ENCODE measurements around the gene TPRG1L. TPM values are rescaled to one million over a fixed set of nuclear protein-coding genes. Genes with fewer than 3 reads are reported as not detected.
"Not testable (repeated sequence)": the region's sequence is repeated elsewhere in the genome, so short reads cannot be mapped to it uniquely, and the experiment has no call there.

TPRG1L gene
- total RNA-seq, 2 donors from 2014 or later = 12.5 to 15.5 TPM

DNA sequence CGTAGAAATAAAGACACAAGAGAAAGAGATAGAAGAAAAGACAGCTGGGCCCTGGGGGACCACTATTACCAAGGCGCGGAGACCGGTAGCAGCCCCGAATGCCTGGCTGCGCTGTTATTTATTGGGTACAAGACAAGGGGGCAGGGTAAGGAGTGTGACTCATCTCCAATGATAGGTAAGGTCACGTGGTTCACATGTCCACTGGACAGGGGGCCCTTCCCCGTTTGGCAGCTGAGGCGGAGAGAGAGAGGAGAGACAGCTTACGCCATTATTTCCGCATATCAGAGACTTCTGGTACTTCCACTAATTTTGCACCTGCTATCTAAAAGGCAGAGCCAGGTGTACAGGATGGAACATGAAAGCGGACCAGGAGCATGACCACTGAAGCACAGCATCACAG lies 4.1 kb upstream of the TPRG1L start:
- DNase-seq (no peak), ATAC-seq (replicated peaks in 1 of 2) (no peak)
- H3K36me3 Mint-ChIP-seq (ENCODE audit: insufficient read depth in 2 of 2) = no peaks in the 10 kb centered on the region
- H3K9me3 Mint-ChIP-seq = no peaks in the 10 kb centered on the region
- H3K27me3 Mint-ChIP-seq (ENCODE audit: low read depth) = no peaks in the 10 kb centered on the region
- H3K4me1 Mint-ChIP-seq (ENCODE audit: low read depth) = peaks cover 26% of the 10 kb centered on the region
- no peak overlapping the region for H3K27ac Mint-ChIP-seq
- H3K4me3 Mint-ChIP-seq = no peak overlapping the region

DNA sequence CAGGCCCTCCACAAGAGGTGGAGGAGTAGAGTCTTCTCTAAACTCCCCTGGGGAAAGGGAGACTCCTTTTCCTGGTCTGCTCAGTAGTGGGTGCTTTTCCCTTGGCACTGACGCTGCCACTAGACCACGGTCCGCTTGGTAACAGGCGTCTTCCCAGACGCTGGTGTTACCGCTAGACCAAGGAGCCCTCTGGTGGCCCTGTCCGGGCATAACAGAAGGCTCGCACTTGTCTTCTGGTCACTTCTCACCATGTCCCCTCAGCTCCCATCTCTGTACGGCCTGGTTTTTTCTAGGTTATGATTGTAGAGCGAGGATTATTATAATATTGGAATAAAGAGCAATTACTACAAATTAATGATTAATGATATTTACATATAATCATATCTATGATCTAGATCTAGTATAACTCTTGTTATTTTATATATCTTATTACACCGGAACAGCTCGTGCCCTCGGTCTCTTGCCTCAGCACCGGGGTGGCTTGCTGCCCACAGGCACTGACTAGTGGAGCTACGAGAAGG lies 3.6 kb upstream of the TPRG1L start:
- H3K27ac Mint-ChIP-seq; H3K36me3 Mint-ChIP-seq (ENCODE audit: insufficient read depth in 2 of 2); H3K27me3 Mint-ChIP-seq (ENCODE audit: low read depth); H3K4me3 Mint-ChIP-seq; ATAC-seq (replicated peaks in 1 of 2); H3K9me3 Mint-ChIP-seq: not testable (repeated sequence)
- DNase-seq = peak in 1 of 2 donors; percentile 18
- H3K4me1 Mint-ChIP-seq (ENCODE audit: low read depth) = peaks cover 31% of the 10 kb centered on the region

DNA sequence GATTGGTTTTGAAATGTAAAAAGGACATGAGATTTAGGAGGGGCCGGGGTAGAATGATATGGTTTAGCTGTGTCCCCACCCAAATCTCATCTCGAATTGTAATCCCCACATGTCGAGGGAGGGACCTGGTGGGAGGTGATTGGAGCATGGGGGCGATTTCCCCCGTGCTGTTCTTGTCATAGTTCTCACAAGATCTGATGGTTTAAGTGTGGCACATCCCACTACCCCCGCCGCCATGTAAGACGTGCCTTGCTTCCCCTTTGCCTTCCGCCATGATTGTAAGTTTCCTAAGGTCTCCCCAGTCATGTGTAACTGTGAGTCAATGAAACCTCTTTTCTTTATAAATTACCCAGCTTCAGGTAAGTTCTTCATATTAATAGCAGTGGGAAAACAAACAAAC lies 2.7 kb upstream of the TPRG1L start:
- H3K36me3 Mint-ChIP-seq (ENCODE audit: insufficient read depth in 2 of 2); H3K27me3 Mint-ChIP-seq (ENCODE audit: low read depth); H3K4me3 Mint-ChIP-seq; DNase-seq; ATAC-seq (replicated peaks in 1 of 2); H3K27ac Mint-ChIP-seq; H3K9me3 Mint-ChIP-seq: not testable (repeated sequence)
- H3K4me1 Mint-ChIP-seq (ENCODE audit: low read depth) = peaks cover 33% of the 10 kb centered on the region

DNA sequence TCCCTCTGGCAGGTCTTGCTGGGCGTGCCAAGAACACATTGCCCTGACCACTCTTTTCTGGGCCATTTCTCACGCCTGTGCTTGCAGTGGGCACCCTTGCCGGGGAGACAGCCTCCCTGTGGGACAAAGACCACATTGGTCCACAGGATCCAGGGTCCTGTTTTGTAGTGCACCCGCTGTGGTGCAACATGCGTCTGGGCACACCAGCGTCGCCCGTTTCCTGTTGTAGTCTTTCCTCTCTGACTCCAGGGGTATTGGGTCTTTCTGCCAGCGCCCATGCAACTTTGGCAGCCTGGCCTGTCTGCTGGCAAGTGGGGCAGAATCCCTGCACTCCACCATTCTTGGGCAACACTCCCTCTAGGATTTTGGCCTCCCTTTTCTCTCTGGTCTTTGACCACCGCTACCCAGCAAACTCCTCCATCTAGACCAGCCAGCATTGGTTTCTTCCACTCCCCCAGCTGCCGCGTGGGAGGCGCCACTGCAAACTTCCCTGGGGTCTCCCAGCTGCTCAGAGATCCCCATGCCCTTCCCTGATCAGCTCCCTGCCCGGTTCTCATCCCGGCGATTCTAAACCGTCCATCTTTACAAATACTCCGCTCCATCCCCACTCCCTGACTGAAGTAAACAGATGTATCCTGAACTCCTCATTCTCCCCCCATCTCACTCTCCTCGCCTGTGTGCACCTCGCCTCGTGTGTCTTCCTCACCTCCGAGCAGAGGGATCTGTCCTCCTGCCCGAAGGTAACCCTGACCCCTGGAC lies 1.2 kb upstream of the TPRG1L start:
- Mint-ChIP-seq H3K4me1 (ENCODE audit: low read depth) (peaks cover 33% of the 10 kb centered on the region), H3K4me3 (peak overlapping the region; percentile 79 to 98), H3K27ac (no peak overlapping the region), H3K9me3 (no peaks in the 10 kb centered on the region), H3K27me3 (ENCODE audit: low read depth) (no peaks in the 10 kb centered on the region), H3K36me3 (ENCODE audit: insufficient read depth in 2 of 2) (no peaks in the 10 kb centered on the region)
- DNase-seq (no peak), ATAC-seq (replicated peaks in 1 of 2) (no peak)

DNA sequence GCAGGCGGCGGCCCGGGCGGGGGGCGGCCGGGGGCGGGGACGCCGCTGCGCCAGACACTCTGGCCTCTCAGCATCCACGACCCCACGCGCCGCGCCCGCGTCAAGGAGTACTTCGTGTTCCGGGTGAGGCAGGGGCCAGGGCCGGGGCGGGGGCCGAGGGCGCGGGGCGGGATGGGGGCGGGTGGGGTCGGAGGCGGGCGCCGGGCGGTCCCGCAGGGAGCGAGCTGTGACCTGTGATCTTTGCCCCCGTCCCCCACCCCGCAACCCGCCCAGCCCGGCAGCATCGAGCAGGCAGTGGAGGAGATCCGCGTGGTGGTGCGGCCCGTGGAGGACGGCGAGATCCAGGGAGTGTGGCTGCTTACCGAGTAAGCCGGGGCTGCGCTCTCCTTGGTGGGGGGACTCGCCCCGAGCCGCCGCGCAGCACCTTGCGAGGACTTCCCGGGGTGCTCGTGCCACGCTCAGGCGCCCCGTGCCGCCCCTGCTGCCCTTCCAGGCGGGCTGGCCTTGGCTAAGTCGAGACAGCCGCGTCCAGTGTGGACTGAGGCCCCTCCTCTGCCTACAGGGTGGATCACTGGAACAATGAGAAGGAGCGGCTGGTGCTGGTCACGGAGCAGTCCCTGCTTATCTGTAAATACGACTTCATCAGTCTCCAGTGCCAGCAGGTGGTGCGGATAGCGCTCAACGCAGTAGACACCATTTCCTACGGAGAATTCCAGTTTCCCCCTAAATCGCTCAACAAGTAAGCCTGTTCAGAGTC lies 514 bp downstream of the TPRG1L start:
- peak; percentile 25 to 41 for DNase-seq
- peak overlapping the region; percentile 62 for H3K27ac Mint-ChIP-seq
- no peaks in the 10 kb centered on the region for H3K36me3 Mint-ChIP-seq (ENCODE audit: insufficient read depth in 2 of 2)
- ATAC-seq (replicated peaks in 1 of 2) = peak; percentile 8 to 11
- H3K9me3 Mint-ChIP-seq = no peaks in the 10 kb centered on the region
- peaks cover 33% of the 10 kb centered on the region for H3K4me1 Mint-ChIP-seq (ENCODE audit: low read depth)
- no peaks in the 10 kb centered on the region for H3K27me3 Mint-ChIP-seq (ENCODE audit: low read depth)
- H3K4me3 Mint-ChIP-seq = peak overlapping the region; percentile 82 to 98

DNA sequence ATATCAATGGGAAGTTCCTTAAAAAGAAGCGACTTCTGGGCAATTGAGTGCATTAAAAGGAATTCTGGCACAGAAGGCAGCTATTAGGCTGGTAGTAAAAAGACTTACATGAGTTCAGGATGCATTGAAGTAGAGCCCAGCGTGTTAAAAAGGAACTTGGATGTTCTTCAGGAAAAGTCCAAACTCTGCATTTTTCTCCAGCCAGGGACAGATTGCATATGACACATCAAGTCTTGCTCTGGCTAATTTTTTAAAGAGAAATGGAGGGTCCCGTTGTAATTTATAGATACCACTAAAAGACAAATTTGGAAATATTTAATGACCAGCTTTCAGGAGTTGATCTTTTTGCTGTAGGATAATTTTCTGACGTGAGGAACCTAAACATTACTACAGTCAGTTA lies 1.2 kb downstream of the TPRG1L start:
- Mint-ChIP-seq H3K9me3 (no peaks in the 10 kb centered on the region), H3K27me3 (ENCODE audit: low read depth) (no peaks in the 10 kb centered on the region), H3K27ac (peak overlapping the region; percentile 62), H3K4me1 (ENCODE audit: low read depth) (peaks cover 33% of the 10 kb centered on the region), H3K4me3 (peak overlapping the region; percentile 82 to 98), H3K36me3 (ENCODE audit: insufficient read depth in 2 of 2) (peaks cover 0 to 1% of the 10 kb centered on the region in 2 donors)
- ATAC-seq (replicated peaks in 1 of 2) = no peak
- no peak for DNase-seq

DNA sequence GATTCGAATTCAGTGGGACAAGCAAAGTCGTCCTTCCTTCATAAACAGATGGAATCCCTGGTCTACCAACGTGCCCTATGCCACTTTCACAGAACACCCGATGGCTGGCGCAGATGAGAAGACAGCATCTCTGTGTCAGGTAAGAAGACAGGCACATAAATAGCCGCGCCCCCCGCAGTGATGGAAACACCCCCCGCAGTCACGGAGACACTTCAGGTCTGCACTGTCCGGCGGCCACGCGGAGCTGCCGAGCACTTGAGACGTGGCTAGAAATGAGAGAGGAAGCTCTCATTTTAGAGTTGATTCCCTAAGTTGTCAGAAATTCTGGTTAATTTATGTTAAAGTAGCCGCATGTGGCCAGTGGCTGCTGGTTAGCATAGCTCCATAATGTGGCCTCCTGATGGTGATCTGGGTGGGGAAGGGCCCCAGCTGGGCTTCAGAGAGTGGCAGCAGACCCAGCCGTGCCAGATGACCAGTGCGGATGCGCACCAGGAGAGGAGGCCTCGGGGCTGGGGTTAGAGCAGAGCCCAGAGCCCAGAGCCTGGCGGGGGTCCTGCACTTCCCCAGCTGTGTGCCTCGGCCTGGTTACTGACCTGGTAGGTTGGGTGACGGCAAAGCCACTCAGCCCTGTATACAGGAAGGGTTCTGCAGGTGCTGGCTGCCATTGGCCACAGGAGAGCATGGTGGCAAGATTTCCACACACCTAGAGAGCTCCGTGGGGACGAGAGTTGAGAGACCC lies 2.9 kb downstream of the TPRG1L start:
- Mint-ChIP-seq H3K4me1 (ENCODE audit: low read depth) (peaks cover 27% of the 10 kb centered on the region), H3K4me3 (no peak overlapping the region), H3K27me3 (ENCODE audit: low read depth) (no peaks in the 10 kb centered on the region), H3K27ac (no peak overlapping the region), H3K9me3 (no peaks in the 10 kb centered on the region), H3K36me3 (ENCODE audit: insufficient read depth in 2 of 2) (peaks cover 0 to 1% of the 10 kb centered on the region in 2 donors)
- ATAC-seq (replicated peaks in 1 of 2) (no peak), DNase-seq (no peak)

DNA sequence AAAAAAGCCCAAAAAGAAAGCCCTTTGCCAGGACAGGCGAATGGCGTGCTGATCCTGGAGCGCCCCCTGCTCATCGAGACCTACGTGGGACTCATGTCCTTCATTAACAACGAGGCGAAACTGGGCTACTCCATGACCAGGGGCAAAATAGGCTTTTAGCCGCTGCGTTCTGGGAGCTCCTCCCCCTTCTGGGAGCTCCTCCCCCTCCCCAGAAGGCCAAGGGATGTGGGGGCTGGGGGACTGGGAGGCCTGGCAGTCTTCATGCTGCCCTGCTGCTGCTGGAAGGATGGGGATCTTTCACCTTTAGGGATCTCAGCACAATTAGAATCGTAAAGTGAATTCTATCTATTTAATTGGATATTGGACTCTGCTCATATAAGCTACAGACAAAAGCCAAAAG lies 3.6 kb downstream of the TPRG1L start:
- Mint-ChIP-seq H3K4me3 (no peak overlapping the region), H3K9me3 (no peaks in the 10 kb centered on the region), H3K36me3 (ENCODE audit: insufficient read depth in 2 of 2) (peaks cover 0 to 1% of the 10 kb centered on the region in 2 donors), H3K27me3 (ENCODE audit: low read depth) (no peaks in the 10 kb centered on the region), H3K4me1 (ENCODE audit: low read depth) (peaks cover 19% of the 10 kb centered on the region), H3K27ac (no peak overlapping the region)
- DNase-seq = no peak
- ATAC-seq (replicated peaks in 1 of 2) = no peak

DNA sequence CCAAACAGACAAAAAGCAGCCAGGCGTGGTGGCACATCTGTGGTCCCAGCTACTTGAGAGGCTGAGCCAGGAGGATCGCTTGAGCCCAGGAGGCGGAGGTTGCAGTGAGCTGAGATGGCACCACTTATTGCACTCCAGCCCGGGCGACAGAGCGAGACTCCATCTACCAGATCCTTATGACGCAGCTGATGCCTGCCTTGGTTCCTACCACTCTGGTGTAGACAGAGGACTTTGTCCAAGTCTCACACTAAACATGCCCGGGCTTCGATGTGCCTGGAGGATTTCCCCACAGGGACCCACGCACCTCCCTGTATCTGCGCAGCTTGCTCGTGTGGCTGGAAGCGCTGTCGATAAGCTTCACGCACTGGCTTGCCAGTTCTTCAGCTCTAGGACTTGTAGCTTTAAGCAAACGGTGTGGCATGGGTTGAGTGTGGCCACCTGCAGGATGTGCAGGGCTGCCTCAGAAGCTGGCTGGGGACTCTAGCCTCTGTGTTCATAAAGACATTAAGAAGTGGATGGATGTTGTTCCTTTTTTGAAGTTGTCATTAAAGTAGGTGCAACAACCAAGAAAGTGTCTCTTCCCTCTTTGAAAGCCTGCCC lies 4.8 kb downstream of the TPRG1L start:
- Mint-ChIP-seq H3K36me3 (ENCODE audit: insufficient read depth in 2 of 2) (peaks cover 0 to 4% of the 10 kb centered on the region in 2 donors), H3K9me3 (no peaks in the 10 kb centered on the region), H3K4me3 (no peak overlapping the region), H3K4me1 (ENCODE audit: low read depth) (peaks cover 8% of the 10 kb centered on the region), H3K27ac (no peak overlapping the region), H3K27me3 (ENCODE audit: low read depth) (no peaks in the 10 kb centered on the region)
- no peak for DNase-seq
- ATAC-seq (replicated peaks in 1 of 2) = no peak

DNA sequence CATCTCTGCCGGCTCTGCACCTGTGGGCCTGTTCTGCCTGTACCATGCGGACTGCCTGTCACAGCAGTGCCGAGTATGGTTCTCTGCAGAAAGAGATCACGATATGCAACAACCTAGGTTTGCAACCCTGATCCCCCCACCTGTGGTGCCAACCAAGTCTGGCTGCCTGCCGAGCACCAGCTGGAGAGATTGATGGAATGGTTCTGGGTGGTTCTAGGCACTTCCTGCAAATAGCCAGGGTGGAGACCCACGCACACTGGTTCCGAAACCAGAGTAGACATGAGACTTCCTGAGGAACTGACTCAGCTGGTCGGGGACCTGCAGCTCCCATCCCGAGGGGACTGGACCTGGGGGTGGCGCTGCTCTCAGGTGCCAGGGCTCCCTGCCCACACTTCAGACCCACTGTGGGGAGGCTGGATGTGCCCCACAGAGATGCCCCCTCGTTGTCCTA lies 5.4 kb downstream of the TPRG1L start:
- Mint-ChIP-seq H3K36me3 (ENCODE audit: insufficient read depth in 2 of 2) (peaks cover 0 to 5% of the 10 kb centered on the region in 2 donors), H3K9me3 (no peaks in the 10 kb centered on the region), H3K27me3 (ENCODE audit: low read depth) (no peaks in the 10 kb centered on the region), H3K4me3 (no peak overlapping the region), H3K4me1 (ENCODE audit: low read depth) (peaks cover 8% of the 10 kb centered on the region), H3K27ac (no peak overlapping the region)
- no peak for DNase-seq
- no peak for ATAC-seq (replicated peaks in 1 of 2)

DNA sequence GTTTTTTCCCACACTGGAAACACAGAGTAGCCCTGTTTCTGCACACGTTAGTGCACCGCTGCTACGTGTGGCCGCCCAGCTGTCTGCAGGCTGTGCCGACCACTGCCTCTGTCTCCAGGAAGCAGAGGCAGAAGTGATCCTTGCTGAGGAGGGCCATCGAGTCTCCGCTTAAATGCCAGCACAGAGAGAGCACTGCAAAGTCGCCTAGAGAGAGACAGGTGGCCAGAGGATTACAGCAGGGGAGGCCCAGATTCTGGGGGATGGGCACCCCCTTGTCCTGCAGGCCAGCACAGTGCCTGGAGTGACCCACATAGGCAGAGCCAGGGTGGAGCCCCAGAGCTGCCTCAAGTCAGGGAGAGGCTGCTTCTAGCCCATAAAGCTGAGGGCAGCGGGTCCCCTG lies 6.1 kb downstream of the TPRG1L start:
- DNase-seq = no peak
- Mint-ChIP-seq H3K4me3 (no peak overlapping the region), H3K9me3 (no peaks in the 10 kb centered on the region), H3K27me3 (ENCODE audit: low read depth) (no peaks in the 10 kb centered on the region), H3K27ac (no peak overlapping the region), H3K4me1 (ENCODE audit: low read depth) (peaks cover 5% of the 10 kb centered on the region), H3K36me3 (ENCODE audit: insufficient read depth in 2 of 2) (peaks cover 0 to 5% of the 10 kb centered on the region in 2 donors)
- no peak for ATAC-seq (replicated peaks in 1 of 2)

DNA sequence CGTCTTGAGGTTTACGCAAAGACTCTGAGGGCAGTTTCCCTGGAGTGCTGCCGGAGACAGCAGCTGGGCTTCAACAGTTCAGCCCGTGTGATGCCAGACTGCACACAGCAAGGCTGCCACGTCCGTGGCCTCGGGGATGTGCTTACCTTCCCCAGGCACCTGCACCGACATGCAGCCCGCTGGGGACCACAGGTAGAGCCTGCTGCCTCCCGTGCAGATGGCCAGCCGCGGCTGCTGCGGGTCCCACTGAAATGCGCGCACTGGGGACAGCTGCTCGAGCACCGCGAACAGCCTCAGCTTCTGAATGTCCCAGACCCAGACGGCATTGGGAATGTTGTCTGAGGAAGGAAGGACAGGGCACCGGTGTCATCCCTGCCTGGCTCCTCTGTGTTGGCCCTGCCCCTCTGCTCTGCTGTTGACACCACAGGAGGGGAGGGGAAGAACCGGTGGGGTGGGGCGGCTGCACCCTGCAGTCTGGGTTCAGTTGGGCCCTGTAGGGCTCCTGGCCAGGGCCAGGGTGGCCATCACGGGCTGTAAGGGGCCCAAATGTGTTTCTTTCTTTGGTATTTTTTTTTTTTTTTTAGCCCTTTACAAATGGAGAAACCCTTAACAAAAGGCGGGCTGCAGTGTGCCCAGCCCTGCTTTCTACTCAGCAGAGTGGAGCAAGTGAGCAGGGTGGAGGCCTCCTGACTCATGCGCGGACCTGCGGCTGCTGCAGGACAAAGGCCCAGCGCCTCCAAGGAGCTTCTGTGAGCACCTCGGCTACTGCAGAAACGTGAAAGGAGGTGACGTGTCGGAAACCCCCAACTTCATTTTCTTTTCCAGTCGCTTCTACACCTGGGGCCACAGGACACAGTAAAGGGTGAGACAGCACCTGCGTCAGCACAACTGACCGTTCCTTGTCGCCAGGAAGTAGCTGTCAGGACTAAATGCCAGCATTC lies 6.8 kb downstream of the TPRG1L start:
- ATAC-seq (replicated peaks in 1 of 2) = no peak

More for the DNA sequence above, 6.8 kb downstream of the TPRG1L start:
- Mint-ChIP-seq H3K4me3 (no peak overlapping the region), H3K36me3 (ENCODE audit: insufficient read depth in 2 of 2) (peaks cover 1 to 5% of the 10 kb centered on the region in 2 donors), H3K4me1 (ENCODE audit: low read depth) (no peaks in the 10 kb centered on the region), H3K9me3 (no peaks in the 10 kb centered on the region), H3K27me3 (ENCODE audit: low read depth) (no peaks in the 10 kb centered on the region), H3K27ac (no peak overlapping the region)
- no peak for DNase-seq
